Parathyroid adenoma (tissue), 2 donors: ENCODE measurements around the gene TYK2.

Experiments used
- H2AFZ ChIP-seq: fragments of 300-600 bp; sonication (generic); one replicate; pipeline ENCODE4 v1.7.0; 2017; ENCODE audit warnings: antibody characterized with exemption, mild to moderate bottlenecking
- H3K27ac ChIP-seq: fragments of 300-600 bp; sonication (generic); one replicate; pipeline ENCODE4 v1.7.0; 2017
- H3K27me3 ChIP-seq: fragments of 300-600 bp; sonication (generic); one replicate; pipeline ENCODE4 v1.7.0; 2017; ENCODE audit warnings: low read length; ENCODE audit not compliant: control insufficient read depth, insufficient read depth
- H3K36me3 ChIP-seq: fragments of 300-600 bp; sonication (generic); one replicate; pipeline ENCODE4 v1.7.0; 2017; ENCODE audit warnings: low read length; ENCODE audit not compliant: control insufficient read depth, insufficient read depth
- H3K4me1 ChIP-seq: fragments of 300-600 bp; sonication (generic); one replicate; pipeline ENCODE4 v1.7.0; 2017; ENCODE audit warnings: control low read depth
- H3K4me2 ChIP-seq: fragments of 300-600 bp; sonication (generic); one replicate; pipeline ENCODE4 v1.7.0; 2017; ENCODE audit warnings: low read length
- H3K4me3 ChIP-seq: fragments of 300-600 bp; sonication (generic); one replicate; pipeline ENCODE4 v1.7.0; 2017; ENCODE audit warnings: low read depth, low read length
- H3K79me2 ChIP-seq: fragments of 300-600 bp; sonication (generic); one replicate; pipeline ENCODE4 v1.7.0; 2017; ENCODE audit warnings: control low read depth
- H3K9ac ChIP-seq: fragments of 300-600 bp; sonication (generic); one replicate; pipeline ENCODE4 v1.7.0; 2017; ENCODE audit warnings: mild to moderate bottlenecking
- H3K9me3 ChIP-seq: fragments of 300-600 bp; sonication (generic); one replicate; pipeline ENCODE4 v1.7.0; 2017; ENCODE audit warnings: low read length; ENCODE audit not compliant: control insufficient read depth
- TF ChIP-seq, protein P1 (sequence below): fragments of 300-600 bp; sonication (generic); IDR thresholded peaks from one replicate; pipeline ENCODE4 v1.7.0; 2017; ENCODE audit warnings: antibody characterized with exemption, mild to moderate bottlenecking
- donor health status: primary hyperparathyroidism.

The TYK2 gene

GRCh38 chr19:10422846-10423245, 42.5 kb upstream of the TYK2 start:
- Histone ChIP-seq H3K36me3 (no peaks in the 10 kb centered on the region), H2AFZ (no peak overlapping the region), H3K9ac (no peak overlapping the region), H3K27ac (no peak overlapping the region), H3K9me3 (no peaks in the 10 kb centered on the region), H3K4me2 (no peak overlapping the region), H3K79me2 (no peaks in the 10 kb centered on the region), H3K4me1 (peaks cover 7% of the 10 kb centered on the region), H3K27me3 (no peaks in the 10 kb centered on the region), H3K4me3 (no peak overlapping the region)
- TF ChIP-seq, protein P1, sequence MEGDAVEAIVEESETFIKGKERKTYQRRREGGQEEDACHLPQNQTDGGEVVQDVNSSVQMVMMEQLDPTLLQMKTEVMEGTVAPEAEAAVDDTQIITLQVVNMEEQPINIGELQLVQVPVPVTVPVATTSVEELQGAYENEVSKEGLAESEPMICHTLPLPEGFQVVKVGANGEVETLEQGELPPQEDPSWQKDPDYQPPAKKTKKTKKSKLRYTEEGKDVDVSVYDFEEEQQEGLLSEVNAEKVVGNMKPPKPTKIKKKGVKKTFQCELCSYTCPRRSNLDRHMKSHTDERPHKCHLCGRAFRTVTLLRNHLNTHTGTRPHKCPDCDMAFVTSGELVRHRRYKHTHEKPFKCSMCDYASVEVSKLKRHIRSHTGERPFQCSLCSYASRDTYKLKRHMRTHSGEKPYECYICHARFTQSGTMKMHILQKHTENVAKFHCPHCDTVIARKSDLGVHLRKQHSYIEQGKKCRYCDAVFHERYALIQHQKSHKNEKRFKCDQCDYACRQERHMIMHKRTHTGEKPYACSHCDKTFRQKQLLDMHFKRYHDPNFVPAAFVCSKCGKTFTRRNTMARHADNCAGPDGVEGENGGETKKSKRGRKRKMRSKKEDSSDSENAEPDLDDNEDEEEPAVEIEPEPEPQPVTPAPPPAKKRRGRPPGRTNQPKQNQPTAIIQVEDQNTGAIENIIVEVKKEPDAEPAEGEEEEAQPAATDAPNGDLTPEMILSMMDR = no peak

DNA sequence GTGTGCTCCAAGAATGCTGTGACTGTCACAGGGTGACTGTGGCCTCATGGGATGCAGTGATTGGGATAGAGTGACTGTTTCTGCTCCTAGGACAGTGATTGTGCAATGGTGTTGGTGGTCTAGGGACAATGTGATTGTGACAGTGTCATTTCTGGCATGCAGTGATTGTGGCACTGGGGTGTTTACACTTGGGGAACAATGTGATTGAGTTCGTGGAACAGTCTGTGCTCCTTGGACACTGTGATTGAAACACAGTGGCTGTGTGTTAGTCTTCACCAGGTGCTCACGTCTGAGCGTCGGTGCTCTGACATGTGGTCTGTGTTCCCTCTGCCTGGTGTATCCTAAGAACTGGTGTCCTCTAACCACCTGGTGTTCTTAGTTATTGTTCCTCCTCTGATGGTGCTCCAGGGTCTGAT, 41.7 kb upstream of the TYK2 start:
- Histone ChIP-seq H3K9ac (no peak overlapping the region), H2AFZ (no peak overlapping the region), H3K9me3 (no peaks in the 10 kb centered on the region), H3K36me3 (no peaks in the 10 kb centered on the region), H3K4me1 (peaks cover 12% of the 10 kb centered on the region), H3K27ac (no peak overlapping the region), H3K27me3 (no peaks in the 10 kb centered on the region), H3K4me3 (no peak overlapping the region), H3K4me2 (no peak overlapping the region), H3K79me2 (no peaks in the 10 kb centered on the region)
- TF ChIP-seq, protein P1 = no peak

GRCh38 chr19:10421240-10422045, 41.1 kb upstream of the TYK2 start:
- no peaks in the 10 kb centered on the region for H3K36me3 ChIP-seq
- no peaks in the 10 kb centered on the region for H3K27me3 ChIP-seq
- no peak overlapping the region for H3K27ac ChIP-seq
- TF ChIP-seq, protein P1 = no peak
- H3K4me2 ChIP-seq = no peak overlapping the region
- H3K4me3 ChIP-seq = no peak overlapping the region
- H3K9me3 ChIP-seq = no peaks in the 10 kb centered on the region
- no peak overlapping the region for H3K9ac ChIP-seq
- H2AFZ ChIP-seq = no peak overlapping the region
- H3K79me2 ChIP-seq = no peaks in the 10 kb centered on the region
- H3K4me1 ChIP-seq = peaks cover 18% of the 10 kb centered on the region

- Histone ChIP-seq H3K27ac (no peak within 1 kb of the TSS), H3K79me2 (no peaks in the 10 kb centered on the region), H3K4me3 (no peak within 1 kb of the TSS), H3K4me2 (peak within 1 kb of the TSS; percentile 15), H3K27me3 (no peaks in the 10 kb centered on the region), H3K4me1 (peaks cover 21% of the 10 kb centered on the region), H3K9me3 (no peaks in the 10 kb centered on the region), H3K9ac (no peak within 1 kb of the TSS), H3K36me3 (no peaks in the 10 kb centered on the region), H2AFZ (no peak within 1 kb of the TSS)
- TF ChIP-seq, protein P1 = peak; percentile 15
Measured at GRCh38 chr19:10420444-10421239, 40.3 kb upstream of the TYK2 start, which contains the start of gene PDE4A. PDE4A (plus strand) TSS chr19:10420538; CDS start chr19:10420765, 227 bp downstream.
